IMR-90 (cell line): Measurements from ENCODE around the gene MLYCD.

Experiments used
- CEBPB ChIP-seq: IDR thresholded peaks from 2 replicates; pipeline ENCODE4 v1.6.1; 2012; ENCODE audit warnings: low read depth, low read length, improper control_type of control experiment
- CHD1 ChIP-seq: IDR thresholded peaks from 2 replicates; pipeline ENCODE4 v1.6.1; 2012; ENCODE audit warnings: low read depth, low read length, improper control_type of control experiment
- FOS ChIP-seq: fragments of 150-350 bp; IDR thresholded peaks from 2 replicates; pipeline ENCODE4 v1.6.1; 2016; ENCODE audit warnings: low read depth, low read length
- MXI1 ChIP-seq: IDR thresholded peaks from 2 replicates; pipeline ENCODE4 v1.6.1; 2012; ENCODE audit warnings: low read depth, mild to moderate bottlenecking, low read length, moderate library complexity, borderline replicate concordance
- POLR2A ChIP-seq: IDR thresholded peaks from 2 replicates; pipeline ENCODE4 v1.6.1; 2012; ENCODE audit warnings: mild to moderate bottlenecking, low read depth, low read length
- RCOR1 ChIP-seq: IDR thresholded peaks from 2 replicates; pipeline ENCODE4 v1.6.1; 2012; ENCODE audit warnings: mild to moderate bottlenecking, low read length, improper control_type of control experiment; ENCODE audit not compliant: insufficient replicate concordance
- RFX5 ChIP-seq: IDR thresholded peaks from 2 replicates; pipeline ENCODE4 v1.8.0; 2012; ENCODE audit warnings: low read depth, mild to moderate bottlenecking, low read length, moderate library complexity
- SMC3 ChIP-seq: fragments of 150-350 bp; IDR thresholded peaks from 2 replicates; pipeline ENCODE4 v1.6.1; 2016; ENCODE audit warnings: low read depth, mild to moderate bottlenecking, antibody characterized with exemption, low read length, moderate library complexity
- TF ChIP-seq, protein P1 (sequence below): conservative IDR thresholded peaks from 2 replicates; pipeline ENCODE4 v1.5.1; 2012; ENCODE audit warnings: mild to moderate bottlenecking, low read depth, low read length, improper control_type of control experiment
- TF ChIP-seq, protein P2 (sequence below): fragments of 150-350 bp; IDR thresholded peaks from 2 replicates; pipeline ENCODE4 v1.6.1; 2017; ENCODE audit warnings: mild to moderate bottlenecking, antibody characterized with exemption, low read length, low read depth
- TF ChIP-seq, protein P3 (sequence below): fragments of 150-350 bp; IDR thresholded peaks from 2 replicates; pipeline ENCODE4 v1.6.1; 2016; ENCODE audit warnings: low read depth, mild to moderate bottlenecking, low read length, moderate library complexity, borderline replicate concordance

DNA sequence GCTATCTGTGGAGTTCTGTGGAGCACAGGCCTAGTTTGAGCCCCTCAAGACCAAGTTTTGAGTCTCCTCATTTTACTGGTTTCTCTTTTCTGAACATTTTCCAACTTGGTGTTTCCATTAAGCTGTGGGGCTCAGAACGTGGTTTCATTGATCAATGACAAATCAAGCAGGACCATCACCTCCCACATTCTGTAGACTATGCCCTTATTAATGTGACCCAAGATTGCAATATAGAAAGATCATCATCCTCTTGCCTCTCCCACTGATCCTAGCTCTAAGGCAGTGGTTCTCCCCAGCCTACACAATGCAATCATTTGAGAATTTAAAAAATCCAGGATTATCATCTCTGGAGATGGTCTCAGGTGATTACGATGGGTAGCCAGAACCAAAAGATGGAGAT, 38.4 kb downstream of the MLYCD start:
- TF ChIP-seq, protein P1, sequence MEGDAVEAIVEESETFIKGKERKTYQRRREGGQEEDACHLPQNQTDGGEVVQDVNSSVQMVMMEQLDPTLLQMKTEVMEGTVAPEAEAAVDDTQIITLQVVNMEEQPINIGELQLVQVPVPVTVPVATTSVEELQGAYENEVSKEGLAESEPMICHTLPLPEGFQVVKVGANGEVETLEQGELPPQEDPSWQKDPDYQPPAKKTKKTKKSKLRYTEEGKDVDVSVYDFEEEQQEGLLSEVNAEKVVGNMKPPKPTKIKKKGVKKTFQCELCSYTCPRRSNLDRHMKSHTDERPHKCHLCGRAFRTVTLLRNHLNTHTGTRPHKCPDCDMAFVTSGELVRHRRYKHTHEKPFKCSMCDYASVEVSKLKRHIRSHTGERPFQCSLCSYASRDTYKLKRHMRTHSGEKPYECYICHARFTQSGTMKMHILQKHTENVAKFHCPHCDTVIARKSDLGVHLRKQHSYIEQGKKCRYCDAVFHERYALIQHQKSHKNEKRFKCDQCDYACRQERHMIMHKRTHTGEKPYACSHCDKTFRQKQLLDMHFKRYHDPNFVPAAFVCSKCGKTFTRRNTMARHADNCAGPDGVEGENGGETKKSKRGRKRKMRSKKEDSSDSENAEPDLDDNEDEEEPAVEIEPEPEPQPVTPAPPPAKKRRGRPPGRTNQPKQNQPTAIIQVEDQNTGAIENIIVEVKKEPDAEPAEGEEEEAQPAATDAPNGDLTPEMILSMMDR: no peak
- no peak for TF ChIP-seq POLR2A
- TF ChIP-seq CHD1: no peak
- no peak for TF ChIP-seq CEBPB
- TF ChIP-seq MXI1: no peak
- TF ChIP-seq RFX5: no peak
- TF ChIP-seq, protein P2, sequence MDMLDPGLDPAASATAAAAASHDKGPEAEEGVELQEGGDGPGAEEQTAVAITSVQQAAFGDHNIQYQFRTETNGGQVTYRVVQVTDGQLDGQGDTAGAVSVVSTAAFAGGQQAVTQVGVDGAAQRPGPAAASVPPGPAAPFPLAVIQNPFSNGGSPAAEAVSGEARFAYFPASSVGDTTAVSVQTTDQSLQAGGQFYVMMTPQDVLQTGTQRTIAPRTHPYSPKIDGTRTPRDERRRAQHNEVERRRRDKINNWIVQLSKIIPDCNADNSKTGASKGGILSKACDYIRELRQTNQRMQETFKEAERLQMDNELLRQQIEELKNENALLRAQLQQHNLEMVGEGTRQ: no peak
- no peak for TF ChIP-seq RCOR1
- TF ChIP-seq FOS: no peak
- TF ChIP-seq, protein P3, sequence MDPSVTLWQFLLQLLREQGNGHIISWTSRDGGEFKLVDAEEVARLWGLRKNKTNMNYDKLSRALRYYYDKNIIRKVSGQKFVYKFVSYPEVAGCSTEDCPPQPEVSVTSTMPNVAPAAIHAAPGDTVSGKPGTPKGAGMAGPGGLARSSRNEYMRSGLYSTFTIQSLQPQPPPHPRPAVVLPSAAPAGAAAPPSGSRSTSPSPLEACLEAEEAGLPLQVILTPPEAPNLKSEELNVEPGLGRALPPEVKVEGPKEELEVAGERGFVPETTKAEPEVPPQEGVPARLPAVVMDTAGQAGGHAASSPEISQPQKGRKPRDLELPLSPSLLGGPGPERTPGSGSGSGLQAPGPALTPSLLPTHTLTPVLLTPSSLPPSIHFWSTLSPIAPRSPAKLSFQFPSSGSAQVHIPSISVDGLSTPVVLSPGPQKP: no peak
- no peak for TF ChIP-seq SMC3
